NCI-H1436 (cell line): ENCODE results near the gene SH3D21.
A peak's percentile ranks its signal among the peaks of the same experiment; 100 is the strongest.

ENCODE experiments used
- DNase-seq: peaks from one replicate; lab custom pipeline; 2025; lab: John Stamatoyannopoulos, UW

SH3D21 gene

GRCh38 chr1:36359383-36359782 lies 53.2 kb downstream of the SH3D21 start:
- DNase-seq: no peak

DNA sequence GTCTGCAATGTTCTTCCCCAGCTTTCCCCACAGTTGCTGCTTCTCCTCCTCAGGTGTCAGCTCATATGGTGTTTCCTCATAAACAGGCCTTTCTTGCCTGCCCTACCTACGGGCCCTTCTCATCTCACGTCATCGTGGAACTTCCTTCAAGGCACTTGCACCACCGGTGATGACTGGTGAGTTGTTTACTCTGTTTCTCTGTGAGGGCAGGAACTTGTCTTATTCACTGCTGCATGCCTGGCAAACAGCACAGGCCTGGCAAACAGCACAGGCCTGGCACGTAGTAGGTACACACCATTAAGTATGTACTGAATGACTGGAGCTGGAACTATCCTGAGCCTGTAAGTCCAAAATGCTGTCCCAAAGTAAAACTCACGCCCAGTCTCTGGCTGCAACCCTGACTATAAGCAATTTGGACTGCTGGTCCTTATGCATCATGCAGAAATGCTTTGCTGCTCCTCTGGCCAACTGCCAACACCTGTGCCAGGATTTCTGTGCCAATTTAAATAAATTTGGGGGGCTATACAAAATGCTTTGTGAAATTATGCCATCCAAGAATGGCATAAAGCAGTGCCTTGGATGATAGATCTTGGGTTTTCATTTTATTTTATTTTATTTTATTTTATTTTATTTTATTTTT lies 53.9 kb downstream of the SH3D21 start:
- no peak for DNase-seq

- no peak for DNase-seq
Measured at GRCh38 chr1:36365381-36365780, 59.2 kb downstream of the SH3D21 start.

- no peak for DNase-seq
Measured at GRCh38 chr1:36366091-36366661, 60.0 kb downstream of the SH3D21 start.

- no peak for DNase-seq
Measured at GRCh38 chr1:36367066-36367465, 60.9 kb downstream of the SH3D21 start.

GRCh38 chr1:36367798-36368197 lies 61.6 kb downstream of the SH3D21 start:
- no peak for DNase-seq

DNA sequence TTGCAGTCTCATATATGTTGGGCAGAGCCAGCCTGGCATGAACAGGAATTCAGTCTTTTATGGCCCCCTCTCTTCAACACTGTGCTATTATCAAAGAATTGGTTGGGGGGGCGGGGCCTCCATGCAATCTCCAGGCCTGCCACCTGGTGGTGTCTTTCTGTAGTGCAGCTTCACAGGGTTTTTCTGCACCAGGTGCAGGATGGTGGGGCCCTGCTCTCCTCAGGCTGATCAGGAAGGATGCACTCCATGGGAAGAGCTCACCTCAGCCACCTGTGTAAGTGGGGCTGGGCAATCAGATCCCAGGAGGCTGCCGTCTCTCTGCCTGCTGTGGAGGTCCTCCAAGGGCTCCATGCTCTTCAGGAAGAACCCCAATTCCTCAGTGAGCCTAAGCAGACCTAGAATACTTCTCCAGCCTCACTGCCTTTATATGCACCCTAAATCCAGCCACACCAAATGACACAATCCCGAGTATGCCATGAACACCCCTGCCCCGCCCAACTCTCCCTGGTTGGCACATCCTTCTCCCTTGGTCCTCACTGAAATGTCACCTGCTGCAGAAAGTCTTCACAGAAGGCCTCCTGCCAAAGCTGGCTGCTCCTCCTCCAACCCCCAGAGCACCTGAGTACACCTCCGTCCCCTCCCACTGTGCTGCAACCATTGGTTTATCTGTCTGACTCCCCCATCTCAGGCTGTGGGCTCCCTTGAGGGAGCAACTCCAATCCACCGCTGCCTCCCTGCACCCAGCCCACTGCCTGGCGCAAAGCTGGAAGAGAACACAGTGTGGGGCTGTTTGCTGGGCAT lies 63.1 kb downstream of the SH3D21 start:
- peak; percentile 71 for DNase-seq
